ENCODE data around the gene ATP8A2.

GRCh38 chr13:25982907-25983306 lies 611.1 kb downstream of the ATP8A2 start:
- TF ChIP-seq CTCF (IDR thresholded peaks at IDR 0.05) (no peak), POLR2A (IDR thresholded peaks at IDR 0.05) (no peak)

Measured in testis (tissue), 2 donors.